H1 (cell line): ENCODE data around the gene CD79A. TPM values are rescaled to one million over a fixed set of nuclear protein-coding genes. Genes with fewer than 3 reads are reported as not detected.

Source experiments
- POU5F1 ChIP-seq: IDR thresholded peaks from 2 replicates; pipeline ENCODE4 v1.6.1; 2011; ENCODE audit warnings: low read depth, mild to moderate bottlenecking, low read length, moderate library complexity
- RAD21 ChIP-seq, 2 experiments: IDR thresholded peaks in 1 of 2; conservative IDR thresholded peaks in 1 of 2; 2 replicates each; pipeline ENCODE4 v1.6.1; 2011; ENCODE audit warnings: low read depth in 2 of 2, low read length in 2 of 2, improper control_type of control experiment in 1 of 2, inconsistent platforms in 1 of 2, mild to moderate bottlenecking in 1 of 2, moderate library complexity in 1 of 2
- RXRA ChIP-seq: IDR thresholded peaks from 2 replicates; pipeline ENCODE4 v1.6.1; 2011; ENCODE audit warnings: low read depth, mild to moderate bottlenecking, low read length, moderate library complexity; ENCODE audit not compliant: insufficient read depth
- SP1 ChIP-seq: IDR thresholded peaks from 2 replicates; pipeline ENCODE4 v1.6.1; 2011; ENCODE audit warnings: low read depth, low read length
- polyA plus RNA-seq, 7 experiments: library from polyadenylated mRNA; depleted of rRNA in 3 of 7; stranded (reverse) in 5 of 7; unstranded in 2 of 7; fragments of >200 nt in 5 of 7; fragments of 200-250 nt in 2 of 7; gene quantifications; 1 replicate in 5 of 7; 2 replicates in 1 of 7; 4 replicates in 1 of 7; pipeline versions ENCODE4 v1.2.1 to v1.2.3, GENCODE V29; 2011 to 2013; ENCODE audit warnings: missing spikeins in 2 of 7, mixed read lengths in 2 of 7
- total RNA-seq: library from RNA; stranded (reverse); fragmentation: NEBNext Ultra II Directional; extraction: Animal tissue kit (Norgen Biotek cat#: 25700); gene quantifications from 2 replicates; pipeline ENCODE4 v1.2.1, GENCODE V29; 2021
- TF ChIP-seq, protein P1 (sequence below): fragments of 300-600 bp; sonication (generic); IDR thresholded peaks from 2 replicates; pipeline ENCODE4 v1.7.1; 2012; ENCODE audit warnings: low read length, moderate library complexity, mild to moderate bottlenecking, inconsistent platforms; ENCODE audit not compliant: insufficient replicate concordance
- TF ChIP-seq, protein P2 (sequence below): IDR thresholded peaks from 2 replicates; pipeline ENCODE4 v1.6.1; 2012; ENCODE audit warnings: inconsistent platforms

The CD79A gene
- total and polyA plus RNA-seq, 2 of the 8 experiments (the other 6 are each of a cell fraction or from before 2014, with no cell fraction given) = 0.54 to 0.77 TPM

DNA sequence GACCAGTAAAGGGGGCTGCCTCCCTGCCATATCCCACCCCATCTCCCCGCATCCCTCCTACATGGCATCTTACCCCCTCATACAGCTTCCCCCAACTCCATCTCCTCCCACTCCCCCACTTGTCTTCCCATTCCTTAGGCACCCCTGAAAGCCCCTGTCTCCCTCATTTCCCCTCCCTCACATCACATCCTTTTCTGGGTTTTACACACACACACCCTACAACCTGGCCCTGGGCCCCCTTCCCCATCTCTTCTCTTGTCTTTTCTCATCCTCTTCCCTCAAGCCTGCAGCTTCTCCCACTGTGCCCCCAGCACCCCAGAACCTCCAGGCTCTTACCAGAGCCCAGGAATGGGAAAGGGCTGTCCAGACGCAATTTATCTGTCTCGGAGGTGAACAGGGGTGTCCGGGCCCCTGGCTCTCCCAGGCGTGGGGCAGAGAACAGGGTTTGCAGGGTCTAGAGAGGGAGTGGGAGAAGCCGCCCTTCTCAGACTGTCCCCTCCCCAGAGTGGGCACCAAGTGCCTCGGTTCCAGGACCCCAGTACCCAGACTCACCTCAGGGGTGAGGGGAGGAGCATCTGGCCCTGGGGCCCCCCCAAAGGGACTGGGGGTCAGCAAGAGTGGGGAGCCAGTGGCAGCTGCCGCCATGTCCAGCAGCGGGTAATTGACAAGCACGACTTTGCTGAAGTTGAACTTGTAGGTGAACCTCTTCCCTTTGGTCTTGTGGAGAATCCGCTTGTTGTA, 31.8 kb downstream of the CD79A start (continued):
- TF ChIP-seq, protein P1, sequence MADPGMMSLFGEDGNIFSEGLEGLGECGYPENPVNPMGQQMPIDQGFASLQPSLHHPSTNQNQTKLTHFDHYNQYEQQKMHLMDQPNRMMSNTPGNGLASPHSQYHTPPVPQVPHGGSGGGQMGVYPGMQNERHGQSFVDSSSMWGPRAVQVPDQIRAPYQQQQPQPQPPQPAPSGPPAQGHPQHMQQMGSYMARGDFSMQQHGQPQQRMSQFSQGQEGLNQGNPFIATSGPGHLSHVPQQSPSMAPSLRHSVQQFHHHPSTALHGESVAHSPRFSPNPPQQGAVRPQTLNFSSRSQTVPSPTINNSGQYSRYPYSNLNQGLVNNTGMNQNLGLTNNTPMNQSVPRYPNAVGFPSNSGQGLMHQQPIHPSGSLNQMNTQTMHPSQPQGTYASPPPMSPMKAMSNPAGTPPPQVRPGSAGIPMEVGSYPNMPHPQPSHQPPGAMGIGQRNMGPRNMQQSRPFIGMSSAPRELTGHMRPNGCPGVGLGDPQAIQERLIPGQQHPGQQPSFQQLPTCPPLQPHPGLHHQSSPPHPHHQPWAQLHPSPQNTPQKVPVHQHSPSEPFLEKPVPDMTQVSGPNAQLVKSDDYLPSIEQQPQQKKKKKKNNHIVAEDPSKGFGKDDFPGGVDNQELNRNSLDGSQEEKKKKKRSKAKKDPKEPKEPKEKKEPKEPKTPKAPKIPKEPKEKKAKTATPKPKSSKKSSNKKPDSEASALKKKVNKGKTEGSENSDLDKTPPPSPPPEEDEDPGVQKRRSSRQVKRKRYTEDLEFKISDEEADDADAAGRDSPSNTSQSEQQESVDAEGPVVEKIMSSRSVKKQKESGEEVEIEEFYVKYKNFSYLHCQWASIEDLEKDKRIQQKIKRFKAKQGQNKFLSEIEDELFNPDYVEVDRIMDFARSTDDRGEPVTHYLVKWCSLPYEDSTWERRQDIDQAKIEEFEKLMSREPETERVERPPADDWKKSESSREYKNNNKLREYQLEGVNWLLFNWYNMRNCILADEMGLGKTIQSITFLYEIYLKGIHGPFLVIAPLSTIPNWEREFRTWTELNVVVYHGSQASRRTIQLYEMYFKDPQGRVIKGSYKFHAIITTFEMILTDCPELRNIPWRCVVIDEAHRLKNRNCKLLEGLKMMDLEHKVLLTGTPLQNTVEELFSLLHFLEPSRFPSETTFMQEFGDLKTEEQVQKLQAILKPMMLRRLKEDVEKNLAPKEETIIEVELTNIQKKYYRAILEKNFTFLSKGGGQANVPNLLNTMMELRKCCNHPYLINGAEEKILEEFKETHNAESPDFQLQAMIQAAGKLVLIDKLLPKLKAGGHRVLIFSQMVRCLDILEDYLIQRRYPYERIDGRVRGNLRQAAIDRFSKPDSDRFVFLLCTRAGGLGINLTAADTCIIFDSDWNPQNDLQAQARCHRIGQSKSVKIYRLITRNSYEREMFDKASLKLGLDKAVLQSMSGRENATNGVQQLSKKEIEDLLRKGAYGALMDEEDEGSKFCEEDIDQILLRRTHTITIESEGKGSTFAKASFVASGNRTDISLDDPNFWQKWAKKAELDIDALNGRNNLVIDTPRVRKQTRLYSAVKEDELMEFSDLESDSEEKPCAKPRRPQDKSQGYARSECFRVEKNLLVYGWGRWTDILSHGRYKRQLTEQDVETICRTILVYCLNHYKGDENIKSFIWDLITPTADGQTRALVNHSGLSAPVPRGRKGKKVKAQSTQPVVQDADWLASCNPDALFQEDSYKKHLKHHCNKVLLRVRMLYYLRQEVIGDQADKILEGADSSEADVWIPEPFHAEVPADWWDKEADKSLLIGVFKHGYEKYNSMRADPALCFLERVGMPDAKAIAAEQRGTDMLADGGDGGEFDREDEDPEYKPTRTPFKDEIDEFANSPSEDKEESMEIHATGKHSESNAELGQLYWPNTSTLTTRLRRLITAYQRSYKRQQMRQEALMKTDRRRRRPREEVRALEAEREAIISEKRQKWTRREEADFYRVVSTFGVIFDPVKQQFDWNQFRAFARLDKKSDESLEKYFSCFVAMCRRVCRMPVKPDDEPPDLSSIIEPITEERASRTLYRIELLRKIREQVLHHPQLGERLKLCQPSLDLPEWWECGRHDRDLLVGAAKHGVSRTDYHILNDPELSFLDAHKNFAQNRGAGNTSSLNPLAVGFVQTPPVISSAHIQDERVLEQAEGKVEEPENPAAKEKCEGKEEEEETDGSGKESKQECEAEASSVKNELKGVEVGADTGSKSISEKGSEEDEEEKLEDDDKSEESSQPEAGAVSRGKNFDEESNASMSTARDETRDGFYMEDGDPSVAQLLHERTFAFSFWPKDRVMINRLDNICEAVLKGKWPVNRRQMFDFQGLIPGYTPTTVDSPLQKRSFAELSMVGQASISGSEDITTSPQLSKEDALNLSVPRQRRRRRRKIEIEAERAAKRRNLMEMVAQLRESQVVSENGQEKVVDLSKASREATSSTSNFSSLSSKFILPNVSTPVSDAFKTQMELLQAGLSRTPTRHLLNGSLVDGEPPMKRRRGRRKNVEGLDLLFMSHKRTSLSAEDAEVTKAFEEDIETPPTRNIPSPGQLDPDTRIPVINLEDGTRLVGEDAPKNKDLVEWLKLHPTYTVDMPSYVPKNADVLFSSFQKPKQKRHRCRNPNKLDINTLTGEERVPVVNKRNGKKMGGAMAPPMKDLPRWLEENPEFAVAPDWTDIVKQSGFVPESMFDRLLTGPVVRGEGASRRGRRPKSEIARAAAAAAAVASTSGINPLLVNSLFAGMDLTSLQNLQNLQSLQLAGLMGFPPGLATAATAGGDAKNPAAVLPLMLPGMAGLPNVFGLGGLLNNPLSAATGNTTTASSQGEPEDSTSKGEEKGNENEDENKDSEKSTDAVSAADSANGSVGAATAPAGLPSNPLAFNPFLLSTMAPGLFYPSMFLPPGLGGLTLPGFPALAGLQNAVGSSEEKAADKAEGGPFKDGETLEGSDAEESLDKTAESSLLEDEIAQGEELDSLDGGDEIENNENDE = no peak
- TF ChIP-seq SP1 (no peak), POU5F1 (no peak), RAD21 (IDR thresholded peaks at IDR 0.05 in 1 of 2, conservative IDR thresholded peaks at IDR 0.05 in 1 of 2; ENCODE audit: low read depth in 2 of 2, low read length in 2 of 2) (no peak), RXRA (no peak)
- TF ChIP-seq, protein P2, sequence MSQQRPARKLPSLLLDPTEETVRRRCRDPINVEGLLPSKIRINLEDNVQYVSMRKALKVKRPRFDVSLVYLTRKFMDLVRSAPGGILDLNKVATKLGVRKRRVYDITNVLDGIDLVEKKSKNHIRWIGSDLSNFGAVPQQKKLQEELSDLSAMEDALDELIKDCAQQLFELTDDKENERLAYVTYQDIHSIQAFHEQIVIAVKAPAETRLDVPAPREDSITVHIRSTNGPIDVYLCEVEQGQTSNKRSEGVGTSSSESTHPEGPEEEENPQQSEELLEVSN = no peak
